Large intestine (tissue), 3 donors: ENCODE data around the gene TMEM175. TPM values are rescaled to one million over a fixed set of nuclear protein-coding genes. Genes with fewer than 3 reads are reported as not detected.

Experiments used
- DNase-seq, 2 donors: peaks; one replicate each; pipeline versions ENCODE4 v3.0.0 to v3.0.0-alpha.2; 2013
- H3K27ac ChIP-seq: one replicate; pipeline ENCODE4 v1.5.1; 2013; ENCODE audit warnings: low read length
- H3K27me3 ChIP-seq: 2 replicates; pipeline ENCODE4 v1.6.1; 2013; ENCODE audit warnings: low read length; ENCODE audit not compliant: control insufficient read depth, insufficient read depth
- H3K36me3 ChIP-seq: 2 replicates; pipeline ENCODE4 v1.6.1; 2013; ENCODE audit warnings: low read length; ENCODE audit not compliant: control insufficient read depth, insufficient read depth
- H3K4me1 ChIP-seq: one replicate; pipeline ENCODE4 v1.6.1; 2013; ENCODE audit warnings: low read length; ENCODE audit not compliant: control insufficient read depth, insufficient read depth
- H3K4me3 ChIP-seq: one replicate; pipeline ENCODE4 v1.5.1; 2013; ENCODE audit warnings: low read length
- H3K9me3 ChIP-seq: one replicate; pipeline ENCODE4 v1.6.1; 2013; ENCODE audit warnings: mild to moderate bottlenecking, low read depth, low read length, moderate library complexity; ENCODE audit not compliant: control insufficient read depth
- WGBS: methylation state at CpG from one replicate; pipeline ENCODE4 v1.1.5; 2013; ENCODE audit warnings: low lambda C conversion rate; ENCODE audit not compliant: insufficient coverage; 5-methylcytosine and 5-hydroxymethylcytosine counted together
- polyA plus RNA-seq: library from polyadenylated mRNA; unstranded; fragments of 120-200 nt; gene quantifications from one replicate; pipeline ENCODE4 v1.2.1, GENCODE V29; 2013

Gene TMEM175
- polyA plus RNA-seq, 1 donor: 28.4 TPM

DNA sequence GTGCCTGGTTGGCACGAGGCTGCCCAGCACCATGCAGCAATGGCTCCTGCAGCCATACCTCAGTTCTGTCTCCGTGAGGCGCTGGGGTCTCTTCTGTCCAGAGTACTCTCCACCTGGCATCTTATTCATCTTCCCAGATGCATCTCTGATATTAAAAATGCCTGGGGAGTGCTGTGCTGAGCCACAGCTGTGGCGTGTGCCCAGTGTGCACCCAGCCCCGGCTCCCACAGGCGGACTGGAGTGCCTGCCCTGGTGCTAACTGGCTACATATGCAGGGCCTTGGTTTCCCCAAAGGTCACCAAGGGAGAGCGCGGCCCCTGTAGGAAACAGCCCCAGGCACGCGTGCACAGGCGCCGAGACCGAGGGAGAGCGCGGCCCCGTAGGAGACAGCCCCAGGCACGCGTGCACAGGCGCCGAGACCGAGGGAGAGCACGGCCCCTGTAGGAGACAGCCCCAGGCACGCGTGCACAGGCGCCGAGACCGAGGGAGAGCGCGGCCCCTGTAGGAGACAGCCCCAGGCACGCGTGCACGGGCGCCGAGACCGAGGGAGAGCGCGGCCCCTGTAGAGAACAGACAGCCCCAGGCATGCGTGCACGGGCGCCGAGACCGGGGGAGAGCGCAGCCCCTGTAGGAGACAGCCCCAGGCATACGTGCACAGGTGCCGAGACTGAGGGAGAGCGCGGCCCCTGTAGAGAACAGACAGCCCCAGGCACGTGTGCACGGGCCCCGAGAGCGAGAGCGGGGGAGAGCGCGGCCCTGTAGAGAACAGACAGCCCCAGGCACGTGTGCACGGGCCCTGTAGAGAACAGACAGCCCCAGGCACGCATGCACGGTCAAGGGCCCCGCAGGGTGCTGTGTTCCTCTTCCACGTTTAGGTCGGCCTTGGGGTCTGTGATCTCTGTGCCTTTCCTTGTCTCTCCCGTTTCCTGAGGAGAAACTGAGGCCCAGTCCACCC, 14.5 kb downstream of the TMEM175 start:
- Histone ChIP-seq H3K9me3 (no peaks in the 10 kb centered on the region), H3K27ac (no peak overlapping the region), H3K4me1 (peaks cover 9% of the 10 kb centered on the region), H3K4me3 (no peak overlapping the region), H3K36me3 (peaks cover 7% of the 10 kb centered on the region), H3K27me3 (peaks cover 18% of the 10 kb centered on the region)
- DNase-seq: no peak
- no CpG with 5 or more reads among the region's 62 CpGs for WGBS

DNA sequence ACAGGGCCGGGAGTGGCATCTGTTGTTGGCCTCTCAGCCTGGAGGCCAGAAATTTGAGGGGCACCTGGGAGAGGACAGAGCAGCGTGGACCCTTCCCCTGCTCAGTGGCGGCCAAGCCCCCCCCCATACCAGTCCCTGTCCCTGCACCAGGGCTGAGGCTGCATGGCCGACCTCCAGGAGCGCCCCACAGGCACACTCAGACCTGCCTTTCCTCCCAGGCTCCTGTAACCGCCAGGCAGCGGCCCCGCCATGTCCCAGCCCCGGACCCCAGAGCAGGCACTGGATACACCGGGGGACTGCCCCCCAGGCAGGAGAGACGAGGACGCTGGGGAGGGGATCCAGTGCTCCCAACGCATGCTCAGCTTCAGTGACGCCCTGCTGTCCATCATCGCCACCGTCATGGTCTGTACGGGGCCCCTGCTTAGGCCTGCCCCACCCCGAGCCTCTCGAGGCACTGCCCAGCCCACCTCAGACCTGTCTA, 15.3 kb downstream of the TMEM175 start:
- Histone ChIP-seq H3K9me3 (no peaks in the 10 kb centered on the region), H3K27me3 (peaks cover 18% of the 10 kb centered on the region), H3K4me3 (no peak overlapping the region), H3K27ac (no peak overlapping the region), H3K4me1 (peaks cover 9% of the 10 kb centered on the region), H3K36me3 (peaks cover 7% of the 10 kb centered on the region)
- DNase-seq: no peak
- WGBS: no CpG with 5 or more reads among the region's 19 CpGs

DNA sequence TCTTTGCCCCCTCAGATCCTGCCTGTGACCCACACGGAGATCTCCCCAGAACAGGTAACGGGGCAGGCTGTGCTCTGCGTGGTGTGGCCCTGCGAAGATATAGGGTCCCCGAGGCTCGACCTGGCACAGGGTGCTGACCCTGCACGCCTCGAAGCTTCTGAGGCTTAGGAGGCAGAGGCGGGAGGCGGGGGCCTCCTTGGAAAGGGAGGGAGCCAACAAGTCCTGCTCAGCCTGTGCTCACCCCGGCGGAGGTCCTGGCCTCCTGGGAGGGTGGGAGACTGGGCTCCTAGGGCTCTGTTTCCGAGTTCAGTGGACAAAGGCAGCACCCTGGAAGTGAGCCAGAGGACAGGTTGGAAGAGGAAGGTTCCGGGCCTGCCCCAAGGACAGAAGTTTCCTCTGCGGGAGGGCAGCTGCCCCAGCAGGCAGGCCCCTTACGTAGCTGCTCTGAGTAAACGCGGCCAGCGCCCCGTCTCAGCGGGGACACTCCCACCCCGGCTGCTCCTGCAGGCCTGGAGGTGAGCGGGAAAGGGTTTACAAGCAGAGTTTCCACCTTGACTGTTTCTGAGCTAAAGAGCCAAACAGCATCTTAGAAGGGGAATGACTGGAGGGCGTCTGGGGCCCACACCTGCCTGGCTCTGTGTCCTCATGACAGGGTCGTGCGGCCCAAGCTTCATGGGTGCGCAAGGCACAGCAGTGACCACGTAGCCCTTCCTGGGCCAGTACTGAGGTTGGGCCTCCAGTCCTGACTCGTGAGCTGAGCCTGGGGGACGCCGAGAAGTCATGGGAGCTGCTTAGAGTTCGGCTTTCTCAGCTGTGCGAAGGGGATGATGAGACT, 16.1 kb downstream of the TMEM175 start:
- peaks cover 9% of the 10 kb centered on the region for H3K4me1 ChIP-seq
- DNase-seq: peak in 1 of 2 donors; percentile 20
- H3K27ac ChIP-seq: no peak overlapping the region
- peaks cover 7% of the 10 kb centered on the region for H3K36me3 ChIP-seq
- peaks cover 18% of the 10 kb centered on the region for H3K27me3 ChIP-seq
- 90% methylated on average over 2 of the region's 33 CpGs for WGBS
- H3K4me3 ChIP-seq: no peak overlapping the region
- no peaks in the 10 kb centered on the region for H3K9me3 ChIP-seq

DNA sequence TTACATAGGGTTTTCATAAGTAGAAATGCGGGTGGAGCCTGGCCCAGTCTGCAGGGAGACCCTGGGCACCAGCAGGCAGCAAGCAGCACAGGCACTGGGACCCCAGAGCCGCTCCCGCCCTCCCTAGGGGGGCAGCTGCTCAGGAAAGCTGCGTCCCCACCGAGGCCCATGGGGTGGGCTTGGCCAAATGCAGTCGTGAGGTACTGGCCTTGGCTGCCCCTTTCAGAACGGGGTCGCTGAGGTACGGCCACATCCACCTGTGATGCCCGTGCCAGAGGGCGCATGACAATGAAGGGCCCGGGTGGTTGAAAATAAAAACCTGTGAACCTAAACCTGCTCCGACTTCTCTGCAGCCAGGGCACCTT, 16.7 kb downstream of the TMEM175 start:
- no peak for DNase-seq
- peaks cover 3% of the 10 kb centered on the region for H3K36me3 ChIP-seq
- peaks cover 9% of the 10 kb centered on the region for H3K4me1 ChIP-seq
- H3K9me3 ChIP-seq: no peaks in the 10 kb centered on the region
- H3K27ac ChIP-seq: no peak overlapping the region
- peaks cover 18% of the 10 kb centered on the region for H3K27me3 ChIP-seq
- H3K4me3 ChIP-seq: no peak overlapping the region
- WGBS: no CpG with 5 or more reads among the region's 13 CpGs

GRCh38 chr4:949656-950055, 17.4 kb downstream of the TMEM175 start:
- Histone ChIP-seq H3K9me3 (no peaks in the 10 kb centered on the region), H3K4me3 (no peak overlapping the region), H3K4me1 (peaks cover 9% of the 10 kb centered on the region), H3K36me3 (peaks cover 3% of the 10 kb centered on the region), H3K27me3 (peaks cover 18% of the 10 kb centered on the region), H3K27ac (no peak overlapping the region)
- no CpG with 5 or more reads among the region's 20 CpGs for WGBS
- DNase-seq: no peak

- Histone ChIP-seq H3K27ac (no peak overlapping the region), H3K4me3 (no peak overlapping the region), H3K36me3 (peaks cover 6% of the 10 kb centered on the region), H3K4me1 (peaks cover 9% of the 10 kb centered on the region), H3K27me3 (peaks cover 14% of the 10 kb centered on the region), H3K9me3 (no peaks in the 10 kb centered on the region)
- WGBS: no CpG with 5 or more reads among the region's 30 CpGs
- DNase-seq: no peak
These were observed 18.1 kb downstream of the TMEM175 start for GRCh38 chr4:950136-951020.

- no peak for DNase-seq
- WGBS: 80% methylated on average over 1 of the region's 7 CpGs
- peaks cover 4% of the 10 kb centered on the region for H3K4me1 ChIP-seq
- no peaks in the 10 kb centered on the region for H3K9me3 ChIP-seq
- H3K27ac ChIP-seq: no peak overlapping the region
- H3K27me3 ChIP-seq: peaks cover 6% of the 10 kb centered on the region
- H3K36me3 ChIP-seq: peaks cover 7% of the 10 kb centered on the region
- no peak overlapping the region for H3K4me3 ChIP-seq
These were observed 18.9 kb downstream of the TMEM175 start for GRCh38 chr4:951186-951585.

DNA sequence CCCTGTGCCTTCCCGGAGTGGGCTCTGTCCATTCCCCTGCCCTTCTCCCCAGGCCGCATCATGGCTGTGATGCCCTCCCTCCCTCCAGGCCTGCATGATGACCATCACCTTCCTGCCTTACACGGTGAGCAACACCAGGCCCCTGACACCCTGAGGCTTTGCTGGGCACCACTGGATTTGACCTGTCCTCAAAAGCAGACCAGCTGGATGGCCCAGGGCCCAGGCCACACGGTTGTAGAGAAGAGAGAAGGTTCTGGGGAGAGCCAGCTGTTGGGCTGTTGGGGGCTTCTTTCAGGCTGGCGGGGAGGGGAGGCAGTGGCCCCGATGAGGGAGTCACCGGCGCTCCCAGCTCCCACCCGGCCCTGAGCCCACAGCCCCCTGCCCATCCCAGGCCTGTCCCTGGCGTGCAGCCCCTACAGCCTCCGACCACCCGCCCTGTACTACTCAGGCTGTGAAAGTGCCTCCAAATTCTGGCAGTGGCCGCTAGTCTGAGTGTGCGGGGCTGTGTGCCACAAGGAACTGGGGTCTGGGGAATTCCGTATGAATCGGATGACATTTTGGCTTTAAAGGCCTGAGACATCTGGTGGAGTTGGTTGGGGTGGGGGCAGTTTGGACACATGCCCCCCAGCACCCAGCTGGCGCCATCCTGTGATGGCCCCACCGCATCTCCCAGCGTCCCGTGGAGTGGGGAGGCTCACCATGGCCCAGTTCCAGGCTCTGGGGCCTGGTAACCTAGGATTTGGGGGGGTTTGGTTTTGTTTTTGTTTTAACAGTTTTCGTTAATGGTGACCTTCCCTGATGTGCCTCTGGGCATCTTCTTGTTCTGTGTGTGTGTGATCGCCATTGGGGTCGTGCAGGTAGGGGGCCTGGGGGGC, 19.6 kb downstream of the TMEM175 start:
- DNase-seq: no peak

DNA sequence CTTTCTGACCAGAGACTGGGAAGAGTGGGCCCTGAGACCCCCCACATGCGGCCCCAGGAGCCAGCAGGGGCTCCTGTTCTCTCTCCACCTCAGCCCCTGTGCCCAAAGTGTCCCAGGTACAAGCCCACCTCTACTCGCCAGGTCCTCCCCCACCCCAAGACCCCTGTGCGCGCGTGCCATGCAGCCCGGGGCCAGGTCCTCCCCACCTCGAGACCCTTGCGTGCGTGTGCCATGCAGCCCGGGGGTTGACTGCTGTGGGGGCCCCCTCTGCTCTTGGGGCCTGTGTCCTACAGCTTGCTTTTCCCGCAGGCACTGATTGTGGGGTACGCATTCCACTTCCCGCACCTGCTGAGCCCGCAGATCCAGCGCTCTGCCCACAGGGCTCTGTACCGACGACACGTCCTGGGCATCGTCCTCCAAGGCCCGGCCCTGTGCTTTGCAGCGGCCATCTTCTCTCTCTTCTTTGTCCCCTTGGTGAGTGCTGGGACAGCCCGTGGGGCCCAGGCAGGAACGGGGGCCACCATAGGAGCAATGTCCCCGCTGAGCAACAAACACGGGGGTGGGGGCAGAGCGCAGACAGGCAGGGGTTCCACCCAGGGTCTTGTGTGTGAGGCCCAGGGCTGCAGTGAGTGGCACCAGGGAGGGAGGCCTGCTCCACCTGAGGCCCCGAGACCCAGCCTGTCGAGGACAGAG, 20.8 kb downstream of the TMEM175 start:
- Histone ChIP-seq H3K9me3 (peaks cover 5% of the 10 kb centered on the region), H3K4me1 (no peaks in the 10 kb centered on the region), H3K36me3 (peaks cover 15% of the 10 kb centered on the region), H3K4me3 (no peak overlapping the region), H3K27me3 (no peaks in the 10 kb centered on the region), H3K27ac (no peak overlapping the region)
- no peak for DNase-seq
- WGBS: no CpG with 5 or more reads among the region's 28 CpGs

More for the DNA sequence above, 19.6 kb downstream of the TMEM175 start:
- H3K27me3 ChIP-seq: no peaks in the 10 kb centered on the region
- no CpG with 5 or more reads among the region's 23 CpGs for WGBS
- no peaks in the 10 kb centered on the region for H3K9me3 ChIP-seq
- H3K4me3 ChIP-seq: no peak overlapping the region
- no peaks in the 10 kb centered on the region for H3K4me1 ChIP-seq
- peaks cover 7% of the 10 kb centered on the region for H3K36me3 ChIP-seq
- H3K27ac ChIP-seq: no peak overlapping the region
